Neural progenitor cell (in vitro differentiated cells): ENCODE measurements around the gene PHETA1. TPM values are rescaled to one million over a fixed set of nuclear protein-coding genes. Genes with fewer than 3 reads are reported as not detected.
A peak's percentile ranks its signal among the peaks of the same experiment; 100 is the strongest.
"Not testable (repeated sequence)": the region's sequence is repeated elsewhere in the genome, so short reads cannot be mapped to it uniquely, and the experiment has no call there.

Source experiments
- DNase-seq: peaks from one replicate; pipeline ENCODE4 v3.0.0-alpha.2; 2016; ENCODE audit warnings: low spot score
- H2AFZ ChIP-seq: fragments of 200-600 bp; sonication (generic); replicated peaks from 2 replicates; pipeline ENCODE4 v1.6.1; 2016; ENCODE audit warnings: antibody characterized with exemption
- H3F3A ChIP-seq: fragments of 200-600 bp; sonication (generic); 2 replicates; pipeline ENCODE4 v1.6.1; 2016; ENCODE audit warnings: antibody characterized with exemption, low read depth
- H3K27ac ChIP-seq: fragments of 200-600 bp; sonication (generic); 2 replicates; pipeline ENCODE4 v1.5.1; 2016; ENCODE audit warnings: mild to moderate bottlenecking
- H3K27me3 ChIP-seq: fragments of 200-600 bp; sonication (generic); 2 replicates; pipeline ENCODE4 v1.6.1; 2016; ENCODE audit warnings: mild to moderate bottlenecking, moderate library complexity
- H3K36me3 ChIP-seq: fragments of 200-600 bp; sonication (generic); 2 replicates; pipeline ENCODE4 v1.5.1; 2016
- H3K4me1 ChIP-seq: fragments of 200-600 bp; sonication (generic); 2 replicates; pipeline ENCODE4 v1.6.1; 2016; ENCODE audit warnings: mixed run types
- H3K4me2 ChIP-seq: fragments of 200-600 bp; sonication (generic); 2 replicates; pipeline ENCODE4 v1.6.1; 2016
- H3K4me3 ChIP-seq: fragments of 200-600 bp; sonication (generic); 2 replicates; pipeline ENCODE4 v1.5.1; 2016
- H3K79me2 ChIP-seq: fragments of 200-600 bp; sonication (generic); 2 replicates; pipeline ENCODE4 v1.6.1; 2016; ENCODE audit warnings: low read depth
- H3K9ac ChIP-seq: fragments of 200-600 bp; sonication (generic); 2 replicates; pipeline ENCODE4 v1.6.1; 2016
- H3K9me3 ChIP-seq: fragments of 200-600 bp; sonication (generic); 2 replicates; pipeline ENCODE4 v1.5.1; 2016; ENCODE audit warnings: low read depth
- H4K20me1 ChIP-seq: fragments of 200-600 bp; sonication (generic); 2 replicates; pipeline ENCODE4 v1.6.1; 2016; ENCODE audit warnings: low read depth
- H3K27ac Mint-ChIP-seq: 3 replicates; pipeline ENCODE4 v1.8.0; 2021; ENCODE audit warnings: mixed read lengths
- H3K27me3 Mint-ChIP-seq: 2 replicates; pipeline ENCODE4 v1.8.0; 2022; ENCODE audit warnings: low read depth, mild to moderate bottlenecking, inconsistent platforms, moderate library complexity, mixed read lengths; ENCODE audit not compliant: insufficient read depth
- H3K36me3 Mint-ChIP-seq: 3 replicates; pipeline ENCODE4 v1.8.0; 2021; ENCODE audit warnings: mixed read lengths
- H3K4me1 Mint-ChIP-seq: 3 replicates; pipeline ENCODE4 v1.8.0; 2021; ENCODE audit warnings: mixed read lengths
- H3K4me3 Mint-ChIP-seq: 3 replicates; pipeline ENCODE4 v1.8.0; 2021; ENCODE audit warnings: mild to moderate bottlenecking, moderate library complexity, mixed read lengths
- H3K9me3 Mint-ChIP-seq: 3 replicates; pipeline ENCODE4 v1.8.0; 2020; ENCODE audit warnings: mixed read lengths
- EZH2 ChIP-seq: fragments of 200-600 bp; sonication (generic); IDR thresholded peaks from 2 replicates; pipeline ENCODE4 v1.6.1; 2017; ENCODE audit warnings: antibody characterized with exemption, mild to moderate bottlenecking, moderate library complexity
- EZH2phosphoT487 ChIP-seq: fragments of 200-600 bp; sonication (generic); IDR thresholded peaks from 2 replicates; pipeline ENCODE4 v1.6.1; 2017; ENCODE audit warnings: antibody characterized with exemption
- total RNA-seq: library from RNA; depleted of rRNA; stranded (reverse); fragments of >200 nt; gene quantifications from 2 replicates; pipeline ENCODE4 v1.2.3, GENCODE V29; 2015; ENCODE audit warnings: low replicate concordance
- TF ChIP-seq, protein P1 (sequence below): fragments of 200-600 bp; sonication (generic); IDR thresholded peaks from 2 replicates; pipeline ENCODE4 v1.5.1; 2017; ENCODE audit warnings: antibody characterized with exemption, mild to moderate bottlenecking

Gene PHETA1
- total RNA-seq, 1 donor from 2014 or later, result 1.5 TPM

DNA sequence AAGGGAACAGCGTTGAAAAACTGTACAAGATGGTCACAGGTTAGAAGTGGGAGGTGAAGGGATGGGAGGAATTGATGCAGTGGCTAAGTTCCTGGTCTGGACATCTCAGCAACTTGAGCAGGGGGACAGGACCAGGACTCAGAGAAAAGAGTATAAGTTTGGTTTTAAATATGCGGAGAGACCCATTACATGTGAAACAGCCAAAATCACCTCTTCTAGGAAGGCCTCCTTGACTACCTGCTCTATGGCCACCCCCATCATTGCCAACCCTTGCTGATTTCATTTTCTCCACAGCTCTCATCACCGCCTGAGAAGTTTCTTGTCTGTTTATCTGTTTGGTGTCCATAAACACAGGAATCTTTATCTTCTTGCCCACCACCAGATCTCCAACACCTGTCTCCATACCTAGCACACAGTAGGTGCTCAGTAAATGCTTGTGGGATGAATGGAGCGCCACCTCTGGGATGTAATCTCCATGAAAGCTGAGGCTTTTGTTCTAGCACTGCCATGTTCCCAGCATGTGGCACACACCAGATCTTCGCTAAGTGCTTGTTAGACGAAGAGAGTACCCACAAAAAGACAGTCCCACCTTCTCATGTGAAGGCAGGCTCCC, 11.2 kb upstream of the PHETA1 start:
- Histone ChIP-seq H3K4me2 (no peak overlapping the region), H3K9ac (no peak overlapping the region), H3K4me3 (no peak overlapping the region), H3K36me3 (no peaks in the 10 kb centered on the region), H3K4me1 (no peaks in the 10 kb centered on the region), H3K27me3 (no peaks in the 10 kb centered on the region), H3K9me3 (no peaks in the 10 kb centered on the region), H3K27ac (no peak overlapping the region), H3K79me2 (no peaks in the 10 kb centered on the region), H2AFZ (no peak overlapping the region), H4K20me1 (no peaks in the 10 kb centered on the region), H3F3A (no peaks in the 10 kb centered on the region)
- peaks cover 3% of the 10 kb centered on the region for H3K9me3 Mint-ChIP-seq
- no peaks in the 10 kb centered on the region for H3K36me3 Mint-ChIP-seq
- H3K27me3 Mint-ChIP-seq, result peaks cover 5% of the 10 kb centered on the region
- DNase-seq, result no peak
- no peak for TF ChIP-seq EZH2phosphoT487
- no peak for TF ChIP-seq EZH2
- TF ChIP-seq, protein P1, sequence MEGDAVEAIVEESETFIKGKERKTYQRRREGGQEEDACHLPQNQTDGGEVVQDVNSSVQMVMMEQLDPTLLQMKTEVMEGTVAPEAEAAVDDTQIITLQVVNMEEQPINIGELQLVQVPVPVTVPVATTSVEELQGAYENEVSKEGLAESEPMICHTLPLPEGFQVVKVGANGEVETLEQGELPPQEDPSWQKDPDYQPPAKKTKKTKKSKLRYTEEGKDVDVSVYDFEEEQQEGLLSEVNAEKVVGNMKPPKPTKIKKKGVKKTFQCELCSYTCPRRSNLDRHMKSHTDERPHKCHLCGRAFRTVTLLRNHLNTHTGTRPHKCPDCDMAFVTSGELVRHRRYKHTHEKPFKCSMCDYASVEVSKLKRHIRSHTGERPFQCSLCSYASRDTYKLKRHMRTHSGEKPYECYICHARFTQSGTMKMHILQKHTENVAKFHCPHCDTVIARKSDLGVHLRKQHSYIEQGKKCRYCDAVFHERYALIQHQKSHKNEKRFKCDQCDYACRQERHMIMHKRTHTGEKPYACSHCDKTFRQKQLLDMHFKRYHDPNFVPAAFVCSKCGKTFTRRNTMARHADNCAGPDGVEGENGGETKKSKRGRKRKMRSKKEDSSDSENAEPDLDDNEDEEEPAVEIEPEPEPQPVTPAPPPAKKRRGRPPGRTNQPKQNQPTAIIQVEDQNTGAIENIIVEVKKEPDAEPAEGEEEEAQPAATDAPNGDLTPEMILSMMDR, result no peak
- no peaks in the 10 kb centered on the region for H3K4me1 Mint-ChIP-seq
- H3K4me3 Mint-ChIP-seq, result no peak overlapping the region
- no peak overlapping the region for H3K27ac Mint-ChIP-seq

GRCh38 chr12:111377440-111377839, 8.5 kb upstream of the PHETA1 start:
- Histone ChIP-seq H3K9me3 (no peaks in the 10 kb centered on the region), H3K4me1 (no peaks in the 10 kb centered on the region), H3K27me3 (no peaks in the 10 kb centered on the region), H3K79me2 (no peaks in the 10 kb centered on the region), H4K20me1 (no peaks in the 10 kb centered on the region), H3F3A (no peaks in the 10 kb centered on the region), H3K4me2 (no peak overlapping the region), H3K4me3 (no peak overlapping the region), H3K9ac (no peak overlapping the region), H2AFZ (no peak overlapping the region), H3K27ac (no peak overlapping the region), H3K36me3 (no peaks in the 10 kb centered on the region)
- no peaks in the 10 kb centered on the region for H3K27me3 Mint-ChIP-seq
- no peak overlapping the region for H3K4me3 Mint-ChIP-seq
- H3K9me3 Mint-ChIP-seq, result peaks cover 5% of the 10 kb centered on the region
- no peak overlapping the region for H3K27ac Mint-ChIP-seq
- no peaks in the 10 kb centered on the region for H3K36me3 Mint-ChIP-seq
- H3K4me1 Mint-ChIP-seq, result no peaks in the 10 kb centered on the region
- TF ChIP-seq EZH2 (no peak), EZH2phosphoT487 (no peak)
- TF ChIP-seq, protein P1, result no peak
- DNase-seq, result no peak

DNA sequence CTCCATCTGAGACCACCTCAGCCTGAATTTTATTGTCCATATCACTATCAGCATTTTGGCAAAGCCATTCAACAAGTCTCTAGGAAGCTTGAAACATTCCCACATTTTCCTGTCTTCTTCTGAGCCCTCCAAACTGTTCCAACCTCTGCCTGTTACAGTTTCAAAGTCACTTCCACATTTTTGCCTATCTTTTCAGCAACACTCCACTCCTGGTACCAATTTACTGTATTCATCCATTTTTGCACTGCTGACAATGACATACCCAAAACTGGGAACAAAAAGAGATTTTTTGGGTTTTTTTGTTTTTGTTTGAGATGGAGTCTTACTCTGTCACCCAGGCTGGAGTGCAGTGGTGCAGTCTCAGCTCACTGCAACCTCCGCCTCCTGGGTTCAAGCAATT, 4.3 kb upstream of the PHETA1 start:
- H4K20me1 ChIP-seq, H3K9me3 Mint-ChIP-seq, H2AFZ ChIP-seq, H3K9ac ChIP-seq, H3K79me2 ChIP-seq, H3K4me1 ChIP-seq, H3K27ac Mint-ChIP-seq, H3F3A ChIP-seq, H3K27me3 Mint-ChIP-seq, DNase-seq, H3K36me3 ChIP-seq, H3K9me3 ChIP-seq, H3K4me1 Mint-ChIP-seq, H3K27ac ChIP-seq, H3K4me3 ChIP-seq, H3K36me3 Mint-ChIP-seq, H3K4me2 ChIP-seq, H3K4me3 Mint-ChIP-seq: not testable (repeated sequence)
- H3K27me3 ChIP-seq, result peaks cover 14% of the 10 kb centered on the region

- Mint-ChIP-seq H3K27me3 (peaks cover 12% of the 10 kb centered on the region), H3K36me3 (peaks cover 7% of the 10 kb centered on the region), H3K27ac (no peak overlapping the region), H3K9me3 (peaks cover 2% of the 10 kb centered on the region), H3K4me1 (peaks cover 25% of the 10 kb centered on the region), H3K4me3 (peak overlapping the region; percentile 90)
- peaks cover 23% of the 10 kb centered on the region for H3K27me3 ChIP-seq
- peak overlapping the region; percentile 88 for H3K4me2 ChIP-seq
- no peak overlapping the region for H3K27ac ChIP-seq
- TF ChIP-seq, protein P1, result no peak
- TF ChIP-seq EZH2phosphoT487 (no peak), EZH2 (no peak)
- H2AFZ ChIP-seq, result peak overlapping the region; percentile 56
- no peak overlapping the region for H3K9ac ChIP-seq
- no peaks in the 10 kb centered on the region for H3K36me3 ChIP-seq
- H3K9me3 ChIP-seq, result no peaks in the 10 kb centered on the region
- H3K4me1 ChIP-seq, result peaks cover 6% of the 10 kb centered on the region
- no peaks in the 10 kb centered on the region for H3K79me2 ChIP-seq
- peaks cover 22% of the 10 kb centered on the region for H4K20me1 ChIP-seq
- H3K4me3 ChIP-seq, result peak overlapping the region; percentile 66
- DNase-seq, result no peak
- H3F3A ChIP-seq, result peaks cover 3% of the 10 kb centered on the region
Observed at GRCh38 chr12:111369496-111370220, 763 bp upstream of the PHETA1 start.
